ENCODE results near the gene RASGRP3.

Gene RASGRP3

DNA sequence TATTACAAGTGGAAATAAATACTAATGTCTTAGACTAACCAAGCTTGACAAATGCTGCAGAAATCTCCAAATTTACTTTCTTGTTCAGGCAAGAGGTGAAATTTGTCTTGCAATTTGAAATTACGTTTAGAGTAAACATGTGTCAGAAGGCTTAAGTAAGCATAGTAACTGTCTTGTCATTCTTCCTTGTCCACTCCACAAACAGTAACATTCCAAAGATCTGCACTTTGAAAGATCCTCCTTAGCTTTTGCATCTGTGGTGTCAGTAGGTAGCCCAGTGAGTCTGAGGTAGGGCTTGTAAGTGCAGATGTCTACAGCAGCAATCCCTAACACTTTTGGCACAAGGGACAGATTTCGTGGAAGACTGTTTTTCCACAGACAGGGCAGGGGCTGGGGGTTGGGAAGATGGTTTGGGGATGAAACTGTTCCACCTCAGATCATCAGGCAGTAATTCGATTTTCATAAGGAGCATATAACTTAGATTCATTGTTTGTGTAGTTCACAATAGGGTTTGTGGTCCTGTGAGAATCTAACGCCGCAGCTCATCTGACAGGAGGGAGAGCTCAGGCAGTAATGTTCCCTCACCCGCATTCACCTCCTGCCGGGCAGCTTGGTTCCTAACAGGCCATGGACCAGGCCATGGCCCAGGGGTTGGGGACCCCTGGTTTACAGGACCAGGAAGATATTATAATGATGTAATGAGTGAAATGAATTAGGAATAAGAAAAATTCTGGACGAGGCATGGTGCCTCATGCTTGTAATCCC, 18.6 kb downstream of the RASGRP3 start:
- no peak for DNase-seq

DNA sequence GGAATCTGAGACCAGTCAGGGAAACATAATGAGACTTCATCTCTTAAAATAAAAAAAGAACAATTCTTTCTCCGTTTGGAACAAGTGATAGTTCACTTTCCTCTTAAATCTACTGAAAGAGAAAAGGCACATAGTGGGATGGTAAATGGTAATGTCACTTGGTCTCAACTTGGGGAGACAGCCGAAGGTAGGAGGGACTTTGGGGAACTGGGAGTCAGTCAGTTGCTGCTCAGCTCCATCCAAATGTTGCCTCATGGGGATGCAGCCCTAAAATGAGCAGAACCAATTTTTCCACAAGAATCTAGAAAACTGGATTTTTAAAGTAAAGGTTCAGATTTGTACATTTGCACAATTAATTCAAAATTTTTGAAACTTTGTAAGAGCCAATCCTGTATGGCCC, 19.2 kb downstream of the RASGRP3 start:
- no peak for DNase-seq

DNA sequence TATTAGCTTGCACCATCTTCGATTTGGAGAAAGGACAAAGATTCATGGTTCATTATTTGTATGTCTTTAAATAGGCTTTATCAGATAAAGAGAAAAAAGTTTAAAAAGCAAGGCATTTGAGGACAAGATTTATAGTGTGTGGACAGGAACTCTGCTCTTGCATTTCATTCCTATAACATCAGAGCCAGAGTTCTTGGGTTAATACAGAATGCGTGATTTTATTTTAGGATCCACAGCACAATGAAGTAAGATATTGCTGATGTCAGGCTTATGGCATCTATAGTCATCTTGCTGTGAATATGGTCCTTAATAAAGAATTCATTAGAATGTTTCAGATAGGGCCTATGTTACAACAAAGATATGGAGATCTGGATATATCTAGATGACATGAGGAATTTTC, 19.7 kb downstream of the RASGRP3 start:
- DNase-seq: no peak

DNA sequence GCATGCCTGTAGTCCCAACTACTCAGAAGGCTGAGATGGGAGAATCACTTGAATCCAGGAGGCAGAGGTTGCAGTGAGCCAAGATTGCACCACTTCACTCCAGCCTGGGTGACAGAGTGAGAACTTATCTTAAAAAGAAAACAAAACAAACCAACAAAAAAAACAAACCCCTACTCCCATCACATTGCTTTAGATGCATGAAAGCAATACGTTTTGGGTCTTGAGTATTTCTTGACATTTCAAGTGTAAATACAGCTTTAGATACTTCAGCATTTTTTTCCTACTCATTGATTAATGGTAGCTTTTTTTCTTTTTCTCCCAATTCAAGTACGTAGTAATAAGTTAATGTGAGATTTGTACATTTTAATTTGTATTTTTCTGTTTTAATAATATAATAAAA, 20.3 kb downstream of the RASGRP3 start:
- DNase-seq: no peak

- DNase-seq: peak; percentile 78
Measured at GRCh38 chr2:33497221-33497650, 20.8 kb downstream of the RASGRP3 start.

DNA sequence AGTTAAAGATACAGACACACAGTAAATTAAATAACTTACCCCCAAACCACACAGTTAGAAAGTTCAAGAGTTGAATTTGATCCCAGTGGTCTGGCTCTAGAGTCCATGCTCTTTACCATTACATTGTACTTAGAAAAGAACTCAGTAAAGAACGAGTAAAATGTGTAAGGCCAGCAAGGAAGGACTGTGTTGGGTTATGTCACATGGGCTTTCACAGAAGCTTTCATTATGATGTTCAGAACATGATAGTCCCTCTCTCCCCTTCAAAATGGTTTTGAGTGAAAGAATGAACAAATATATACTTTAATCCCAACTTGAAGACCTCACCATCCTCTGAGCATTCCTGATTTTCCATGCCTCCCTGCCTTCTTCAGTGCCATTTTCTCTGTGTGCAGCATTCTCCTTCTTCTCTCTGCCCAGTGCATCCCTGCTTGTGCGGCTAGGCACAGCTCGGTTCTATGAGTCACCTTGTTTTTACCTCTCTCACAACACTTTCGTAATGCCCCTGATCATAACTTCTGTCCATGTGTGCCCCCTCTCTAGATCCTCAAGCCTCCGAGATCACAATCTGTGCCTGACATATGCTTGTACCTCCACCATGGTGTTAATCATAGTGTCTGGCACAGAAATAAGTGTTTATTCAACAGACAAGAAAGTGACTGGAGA, 22.0 kb downstream of the RASGRP3 start:
- no peak for DNase-seq

GRCh38 chr2:33500177-33500576, 23.7 kb downstream of the RASGRP3 start:
- no peak for DNase-seq

- DNase-seq: no peak
Measured at GRCh38 chr2:33502025-33502424, 25.6 kb downstream of the RASGRP3 start.

GRCh38 chr2:33503002-33503401, 26.6 kb downstream of the RASGRP3 start:
- no peak for DNase-seq

GRCh38 chr2:33505966-33506365, 29.5 kb downstream of the RASGRP3 start:
- no peak for DNase-seq

DNA sequence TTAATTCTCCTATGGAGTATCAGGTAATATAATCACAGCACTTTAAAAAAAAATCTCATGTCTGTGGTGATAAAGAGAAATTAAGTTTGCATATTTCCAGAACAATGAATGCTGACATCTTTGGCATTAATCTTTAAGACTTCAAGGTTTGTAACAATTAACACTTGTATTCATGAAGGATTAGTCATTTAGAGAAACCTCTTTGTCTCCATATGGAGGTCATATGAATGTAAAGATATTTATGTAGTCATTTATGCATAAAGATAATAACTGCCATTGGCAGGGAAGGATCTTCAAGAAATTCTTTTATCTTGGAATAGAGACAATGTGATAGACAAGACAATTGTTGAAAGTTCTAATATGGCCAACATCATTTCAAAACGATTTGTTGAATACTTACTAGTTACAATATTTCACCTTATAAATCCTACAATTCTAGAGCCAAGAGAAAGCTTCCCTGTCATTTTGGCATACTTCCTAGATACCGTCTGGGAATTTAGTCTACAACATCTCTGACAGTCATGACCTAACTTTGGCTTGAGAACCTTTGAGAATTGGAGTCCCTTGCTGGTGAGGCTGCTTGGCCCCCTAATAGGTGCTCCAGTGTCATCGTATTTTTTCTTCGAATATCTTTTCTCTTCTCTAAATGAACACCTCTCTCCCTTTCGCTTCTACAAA, 33.6 kb downstream of the RASGRP3 start:
- no peak for DNase-seq

GRCh38 chr2:33510586-33510968, 34.1 kb downstream of the RASGRP3 start:
- no peak for DNase-seq

DNA sequence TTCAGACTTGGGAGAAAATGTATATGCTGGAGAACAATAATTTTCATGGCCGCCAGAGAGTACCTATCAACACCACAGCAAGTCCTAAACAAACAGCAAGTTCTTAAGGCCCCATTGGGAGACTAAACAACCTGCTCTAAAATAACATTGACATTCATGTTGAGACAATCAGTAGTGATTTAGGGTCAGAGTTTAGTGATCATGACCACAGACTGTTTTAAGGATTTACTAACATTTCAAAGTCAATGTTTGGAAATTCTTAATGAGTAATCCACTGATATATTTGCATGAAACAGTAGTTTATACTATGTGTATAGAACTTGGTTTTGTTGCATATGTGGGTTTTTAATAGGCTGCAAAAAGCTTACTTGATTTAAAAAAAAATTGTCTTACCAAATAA, 34.7 kb downstream of the RASGRP3 start:
- DNase-seq: no peak

DNA sequence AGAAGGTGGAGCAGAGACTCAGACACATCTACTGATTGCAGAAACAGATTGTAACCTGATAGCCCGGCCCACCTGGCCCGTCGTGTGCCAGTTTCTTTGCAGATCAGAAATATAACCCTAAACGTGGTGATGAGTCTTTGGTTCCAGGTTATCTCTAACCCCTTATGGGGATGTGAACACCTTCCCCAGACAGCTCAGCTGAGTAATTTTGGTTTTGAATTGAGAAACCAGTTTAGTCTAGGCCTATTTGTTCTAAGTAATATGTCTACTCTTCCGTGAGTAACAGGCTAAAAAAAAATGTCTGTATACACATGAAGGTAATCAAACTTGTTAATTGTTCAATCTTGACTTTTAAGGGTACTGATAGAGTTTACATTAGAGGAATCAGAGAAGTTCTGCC, 35.7 kb downstream of the RASGRP3 start:
- DNase-seq: no peak

- no peak for DNase-seq
Measured at GRCh38 chr2:33513480-33513879, 37.0 kb downstream of the RASGRP3 start.

GRCh38 chr2:33516456-33516995, 40.1 kb downstream of the RASGRP3 start:
- no peak for DNase-seq

DNA sequence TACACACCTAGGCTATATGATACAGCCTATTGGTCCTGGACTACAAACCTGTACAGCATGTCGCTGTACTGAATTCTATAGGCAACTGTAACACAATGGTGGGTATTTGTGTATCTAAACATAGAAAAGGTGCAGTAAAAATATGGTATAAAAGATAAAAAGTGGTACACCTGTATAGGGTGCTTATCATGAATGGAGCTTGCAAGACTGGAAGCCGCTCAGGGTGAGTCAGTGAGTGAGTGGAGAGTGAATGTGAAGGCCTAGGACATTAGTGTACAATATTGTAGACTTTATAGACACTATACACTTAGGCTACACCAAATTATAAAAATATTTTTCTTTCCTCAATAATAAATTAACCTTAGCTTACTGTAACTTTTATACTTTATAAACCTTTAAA, 41.8 kb downstream of the RASGRP3 start:
- DNase-seq: no peak

GRCh38 chr2:33518929-33519328, 42.5 kb downstream of the RASGRP3 start:
- no peak for DNase-seq

DNA sequence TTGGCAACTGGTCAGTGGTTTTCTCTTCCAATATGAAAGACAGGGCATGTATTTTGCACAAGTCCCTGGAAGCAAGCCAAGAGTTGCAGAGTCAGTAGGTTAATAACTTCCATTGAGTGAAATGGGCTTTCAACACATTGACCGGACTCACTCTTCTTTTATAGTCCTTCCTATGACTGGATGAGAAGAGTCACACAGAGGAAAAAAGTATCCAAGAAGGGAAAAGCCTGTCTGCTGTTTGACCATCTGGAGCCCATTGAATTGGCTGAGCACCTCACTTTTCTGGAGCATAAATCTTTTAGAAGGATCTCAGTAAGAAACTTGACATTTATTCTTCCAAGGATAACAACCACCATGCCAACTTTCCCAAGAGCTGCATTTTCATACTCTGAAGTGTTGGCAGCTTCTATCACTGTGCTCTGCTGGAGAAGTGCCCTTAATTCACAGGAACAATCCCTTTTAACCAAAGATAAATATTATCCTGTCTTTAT, 45.4 kb downstream of the RASGRP3 start:
- no peak for DNase-seq

- no peak for DNase-seq
Measured at GRCh38 chr2:33522576-33522975, 46.1 kb downstream of the RASGRP3 start.

DNA sequence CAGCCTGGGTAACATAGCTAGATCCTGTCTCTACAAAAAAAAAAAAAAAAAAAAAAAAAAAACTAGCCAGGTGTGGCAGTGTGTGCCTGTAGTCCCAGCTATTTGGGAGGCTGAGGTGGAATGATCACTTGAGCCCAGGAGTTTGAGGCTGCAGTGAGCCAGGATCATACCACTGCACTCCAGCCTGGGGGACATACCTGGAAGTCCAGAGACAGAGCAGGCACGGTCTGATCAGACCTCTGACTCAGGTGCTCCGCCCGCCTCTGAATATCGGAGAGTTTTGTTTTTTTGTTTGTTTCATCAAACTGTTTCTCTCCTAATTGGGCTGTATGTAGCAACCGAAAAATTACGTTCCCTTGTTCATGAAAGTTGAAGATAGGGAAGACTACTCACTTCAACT, 49.2 kb downstream of the RASGRP3 start:
- DNase-seq: no peak

GRCh38 chr2:33526132-33526531, 49.7 kb downstream of the RASGRP3 start:
- DNase-seq: peak; percentile 50

- DNase-seq: no peak
Measured at GRCh38 chr2:33526921-33527320, 50.5 kb downstream of the RASGRP3 start.

Data from suppressor macrophage treated with lipopolysaccharide for 4 hours (primary cell).